ENCODE measurements around the gene CLCN4. TPM values are rescaled to one million over a fixed set of nuclear protein-coding genes. Genes with fewer than 3 reads are reported as not detected.

The CLCN4 gene
- total RNA-seq, 1 donor from 2014 or later: 2.6 TPM

GRCh38 chrX:10166248-10166716, 9.5 kb downstream of the CLCN4 start:
- no peak for DNase-seq (ENCODE audit: low spot score)

GRCh38 chrX:10166731-10167151, 10.0 kb downstream of the CLCN4 start:
- DNase-seq (ENCODE audit: low spot score): no peak

- no peak for DNase-seq (ENCODE audit: low spot score)
Measured at GRCh38 chrX:10167573-10167972, 10.8 kb downstream of the CLCN4 start.

- DNase-seq (ENCODE audit: low spot score): no peak
Measured at GRCh38 chrX:10168226-10168625, 11.5 kb downstream of the CLCN4 start.

GRCh38 chrX:10169175-10169574, 12.4 kb downstream of the CLCN4 start:
- DNase-seq (ENCODE audit: low spot score): no peak

- DNase-seq (ENCODE audit: low spot score): peak; percentile 65
Measured at GRCh38 chrX:10171249-10171648, 14.5 kb downstream of the CLCN4 start.

- DNase-seq (ENCODE audit: low spot score): peak; percentile 30
Measured at GRCh38 chrX:10172877-10173276, 16.1 kb downstream of the CLCN4 start.

- peak; percentile 87 for DNase-seq (ENCODE audit: low spot score)
Measured at GRCh38 chrX:10173331-10173900, 16.6 kb downstream of the CLCN4 start.

- peak; percentile 73 for DNase-seq (ENCODE audit: low spot score)
Measured at GRCh38 chrX:10174051-10174450, 17.3 kb downstream of the CLCN4 start.

- no peak for DNase-seq (ENCODE audit: low spot score)
Measured at GRCh38 chrX:10174810-10175209, 18.0 kb downstream of the CLCN4 start.

- DNase-seq (ENCODE audit: low spot score): no peak
Measured at GRCh38 chrX:10175319-10175871, 18.6 kb downstream of the CLCN4 start.

GRCh38 chrX:10176121-10177003, 19.6 kb downstream of the CLCN4 start:
- no peak for DNase-seq (ENCODE audit: low spot score)

GRCh38 chrX:10177004-10177396, 20.2 kb downstream of the CLCN4 start:
- no peak for DNase-seq (ENCODE audit: low spot score)

GRCh38 chrX:10177601-10178000, 20.8 kb downstream of the CLCN4 start:
- no peak for DNase-seq (ENCODE audit: low spot score)

GRCh38 chrX:10178866-10179463, 22.2 kb downstream of the CLCN4 start:
- no peak for DNase-seq (ENCODE audit: low spot score)

- DNase-seq (ENCODE audit: low spot score): no peak
Measured at GRCh38 chrX:10183760-10184159, 27.0 kb downstream of the CLCN4 start.

- DNase-seq (ENCODE audit: low spot score): no peak
Measured at GRCh38 chrX:10184411-10184810, 27.6 kb downstream of the CLCN4 start.

GRCh38 chrX:10186355-10186754, 29.6 kb downstream of the CLCN4 start:
- DNase-seq (ENCODE audit: low spot score): no peak

- DNase-seq (ENCODE audit: low spot score): no peak
Measured at GRCh38 chrX:10187421-10187820, 30.6 kb downstream of the CLCN4 start.

GRCh38 chrX:10189317-10190268, 32.8 kb downstream of the CLCN4 start:
- no peak for DNase-seq (ENCODE audit: low spot score)

- no peak for DNase-seq (ENCODE audit: low spot score)
Measured at GRCh38 chrX:10190367-10190766, 33.6 kb downstream of the CLCN4 start.

Measured in mesenteric fat pad (tissue), 1 donor.